Measurements from ENCODE around the gene PTEN.

DNA sequence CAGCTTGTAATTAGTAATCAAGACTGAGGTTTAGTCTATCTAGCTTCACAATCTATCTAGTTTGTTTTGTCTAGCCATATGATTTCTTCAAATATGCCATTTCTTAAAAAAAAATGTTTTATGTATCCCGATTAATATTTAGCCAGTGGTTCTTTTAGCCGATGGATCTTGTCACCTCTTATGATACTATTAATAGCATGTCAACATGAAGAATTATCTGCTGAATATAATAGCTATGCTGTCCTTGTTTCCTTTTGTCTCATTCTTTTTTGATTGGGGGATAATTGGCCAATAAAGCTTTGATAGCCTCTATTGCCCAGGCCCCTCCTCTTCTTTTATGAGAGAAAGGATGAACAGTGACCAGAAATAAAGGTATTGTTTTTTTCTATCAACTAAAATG lies 32.8 kb downstream of the PTEN start:
- TF ChIP-seq POLR2A (IDR thresholded peaks at IDR 0.05) (no peak), POLR2AphosphoS5 (IDR thresholded peaks at IDR 0.05) (no peak)
- TF ChIP-seq, protein P1, sequence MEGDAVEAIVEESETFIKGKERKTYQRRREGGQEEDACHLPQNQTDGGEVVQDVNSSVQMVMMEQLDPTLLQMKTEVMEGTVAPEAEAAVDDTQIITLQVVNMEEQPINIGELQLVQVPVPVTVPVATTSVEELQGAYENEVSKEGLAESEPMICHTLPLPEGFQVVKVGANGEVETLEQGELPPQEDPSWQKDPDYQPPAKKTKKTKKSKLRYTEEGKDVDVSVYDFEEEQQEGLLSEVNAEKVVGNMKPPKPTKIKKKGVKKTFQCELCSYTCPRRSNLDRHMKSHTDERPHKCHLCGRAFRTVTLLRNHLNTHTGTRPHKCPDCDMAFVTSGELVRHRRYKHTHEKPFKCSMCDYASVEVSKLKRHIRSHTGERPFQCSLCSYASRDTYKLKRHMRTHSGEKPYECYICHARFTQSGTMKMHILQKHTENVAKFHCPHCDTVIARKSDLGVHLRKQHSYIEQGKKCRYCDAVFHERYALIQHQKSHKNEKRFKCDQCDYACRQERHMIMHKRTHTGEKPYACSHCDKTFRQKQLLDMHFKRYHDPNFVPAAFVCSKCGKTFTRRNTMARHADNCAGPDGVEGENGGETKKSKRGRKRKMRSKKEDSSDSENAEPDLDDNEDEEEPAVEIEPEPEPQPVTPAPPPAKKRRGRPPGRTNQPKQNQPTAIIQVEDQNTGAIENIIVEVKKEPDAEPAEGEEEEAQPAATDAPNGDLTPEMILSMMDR (IDR thresholded peaks at IDR 0.05): no peak

Data from breast epithelium (tissue), 3 donors.